ENCODE results near the gene SREBF1. TPM values are rescaled to one million over a fixed set of nuclear protein-coding genes. Genes with fewer than 3 reads are reported as not detected.

SREBF1 gene
- polyA plus RNA-seq, 1 of the 3 experiments (the other 2 are of a cell fraction) = 20.4 TPM

- no peak for TF ChIP-seq ELF1 (IDR thresholded peaks at IDR 0.05)
- no peak for TF ChIP-seq RCOR1 (IDR thresholded peaks at IDR 0.05; ENCODE audit: low read length)
- TF ChIP-seq CHD2 (IDR thresholded peaks at IDR 0.05; ENCODE audit: low read length, partially characterized antibody) = no peak
- TF ChIP-seq FOXM1 (IDR thresholded peaks at IDR 0.05; ENCODE audit: low read depth) = no peak
- TF ChIP-seq, protein P1, sequence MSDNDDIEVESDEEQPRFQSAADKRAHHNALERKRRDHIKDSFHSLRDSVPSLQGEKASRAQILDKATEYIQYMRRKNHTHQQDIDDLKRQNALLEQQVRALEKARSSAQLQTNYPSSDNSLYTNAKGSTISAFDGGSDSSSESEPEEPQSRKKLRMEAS (IDR thresholded peaks at IDR 0.05; ENCODE audit: low read depth) = no peak
- TF ChIP-seq REST (IDR thresholded peaks at IDR 0.05; ENCODE audit: low read depth, low read length) = no peak
- TF ChIP-seq PBX3 (IDR thresholded peaks at IDR 0.05) = no peak
- TF ChIP-seq FOXJ3 (CRISPR knock-in tag; IDR thresholded peaks at IDR 0.05) = no peak
- TF ChIP-seq, protein P2, sequence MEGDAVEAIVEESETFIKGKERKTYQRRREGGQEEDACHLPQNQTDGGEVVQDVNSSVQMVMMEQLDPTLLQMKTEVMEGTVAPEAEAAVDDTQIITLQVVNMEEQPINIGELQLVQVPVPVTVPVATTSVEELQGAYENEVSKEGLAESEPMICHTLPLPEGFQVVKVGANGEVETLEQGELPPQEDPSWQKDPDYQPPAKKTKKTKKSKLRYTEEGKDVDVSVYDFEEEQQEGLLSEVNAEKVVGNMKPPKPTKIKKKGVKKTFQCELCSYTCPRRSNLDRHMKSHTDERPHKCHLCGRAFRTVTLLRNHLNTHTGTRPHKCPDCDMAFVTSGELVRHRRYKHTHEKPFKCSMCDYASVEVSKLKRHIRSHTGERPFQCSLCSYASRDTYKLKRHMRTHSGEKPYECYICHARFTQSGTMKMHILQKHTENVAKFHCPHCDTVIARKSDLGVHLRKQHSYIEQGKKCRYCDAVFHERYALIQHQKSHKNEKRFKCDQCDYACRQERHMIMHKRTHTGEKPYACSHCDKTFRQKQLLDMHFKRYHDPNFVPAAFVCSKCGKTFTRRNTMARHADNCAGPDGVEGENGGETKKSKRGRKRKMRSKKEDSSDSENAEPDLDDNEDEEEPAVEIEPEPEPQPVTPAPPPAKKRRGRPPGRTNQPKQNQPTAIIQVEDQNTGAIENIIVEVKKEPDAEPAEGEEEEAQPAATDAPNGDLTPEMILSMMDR (IDR thresholded peaks at IDR 0.05) = no peak
- no peak for TF ChIP-seq TCF12 (IDR thresholded peaks at IDR 0.05)
- no peak for TF ChIP-seq RXRA (IDR thresholded peaks at IDR 0.05; ENCODE audit: borderline replicate concordance, low read depth)
- TF ChIP-seq FOSL2 (IDR thresholded peaks at IDR 0.05; ENCODE audit: borderline replicate concordance, low read depth) = no peak
- no peak for TF ChIP-seq MXI1 (IDR thresholded peaks at IDR 0.05; ENCODE audit: low read depth, low read length)
- no peak for TF ChIP-seq MEF2A (IDR thresholded peaks at IDR 0.05; ENCODE audit: borderline replicate concordance, low read depth)
- no peak for TF ChIP-seq YY1 (IDR thresholded peaks at IDR 0.05; ENCODE audit: low read depth)
- DNase-seq = no peak
- no peak overlapping the region for H3K4me2 ChIP-seq
- H3K36me3 ChIP-seq (replicated peaks in 1 of 2; ENCODE audit: control insufficient read depth in 1 of 2, insufficient read depth in 2 of 2, low read length in 1 of 2) = no peaks in the 10 kb centered on the region
- H4K20me1 ChIP-seq (ENCODE audit: insufficient read depth) = peaks cover 77% of the 10 kb centered on the region
- no peaks in the 10 kb centered on the region for H3K27me3 ChIP-seq (ENCODE audit: insufficient read depth)
- H3K9ac ChIP-seq = no peak overlapping the region
- ChIA-PET POLR2A (no interaction called here), CTCF (interaction anchor here (0.7 to 1.9 kb wide), 4 partner anchors 12 to 153 kb away, joined by 3 to 4 read pairs (median 3); no protein-coding TSS in a partner anchor)
- peak overlapping the region in 1 of 2 experiments; percentile 73; a peak in 1 of 4 replicates for H3K27ac ChIP-seq (ENCODE audit: low read depth in 2 of 2, low read length in 1 of 2)
- no peaks in the 10 kb centered on the region for H3F3A ChIP-seq (replicated peaks; ENCODE audit: insufficient read depth)
- 87% methylated on average over 4 of the region's 4 CpGs for WGBS (ENCODE audit: low lambda C conversion rate)
- H3K9me3 ChIP-seq = no peaks in the 10 kb centered on the region
- peaks cover 20 to 65% of the 10 kb centered on the region in 2 experiments; a peak in 2 of 4 replicates for H3K4me1 ChIP-seq (ENCODE audit: control insufficient read depth in 1 of 2, insufficient read depth in 2 of 2, low read depth in 1 of 2, low read length in 1 of 2)
- H3K9me2 ChIP-seq = no peaks in the 10 kb centered on the region
- H3K4me3 ChIP-seq (ENCODE audit: low read depth in 2 of 2, low read length in 1 of 2) = no peak overlapping the region
- no peak overlapping the region for H2AFZ ChIP-seq (ENCODE audit: low read depth)
- peaks cover 35% of the 10 kb centered on the region; the same call in 1 of the 2 replicates for H3K79me2 ChIP-seq (ENCODE audit: insufficient read depth)
Observed at GRCh38 chr17:17766744-17767120, 70.1 kb downstream of the SREBF1 start.
